CD14-positive monocyte (primary cell): ENCODE measurements around the gene PCDH1. TPM values are rescaled to one million over a fixed set of nuclear protein-coding genes. Genes with fewer than 3 reads are reported as not detected.
A peak's percentile ranks its signal among the peaks of the same experiment; 100 is the strongest.

Experiments
- DNase-seq, 3 donors: peaks; one replicate each; pipeline ENCODE4 v3.0.0-alpha.2; 2011 to 2022
- H2AFZ ChIP-seq: 2 replicates; pipeline ENCODE4 v1.6.0; 2012; ENCODE audit warnings: mild to moderate bottlenecking, low read depth, low read length, inconsistent platforms; ENCODE audit not compliant: insufficient read depth, poor library complexity, severe bottlenecking
- H3K27ac ChIP-seq, 2 donors: 1 replicate in 1 of 2; 2 replicates in 1 of 2; pipeline ENCODE4 v1.5.1; 2012 to 2013; ENCODE audit warnings: low read length in 2 of 2, control low read depth in 1 of 2, inconsistent platforms in 1 of 2, low read depth in 1 of 2, mild to moderate bottlenecking in 1 of 2
- H3K27me3 ChIP-seq, 2 donors: one replicate each; pipeline versions ENCODE4 v1.6.0 to v1.6.1; 2011 to 2013; ENCODE audit warnings: low read length in 2 of 2; ENCODE audit not compliant: control insufficient read depth in 2 of 2, insufficient read depth in 2 of 2
- H3K36me3 ChIP-seq, 2 donors: replicated peaks in 1 of 2; 1 replicate in 1 of 2; 2 replicates in 1 of 2; pipeline versions ENCODE4 v1.5.1 to v1.6.1; 2012 to 2013; ENCODE audit warnings: low read length in 2 of 2, control low read depth in 1 of 2, inconsistent platforms in 1 of 2, mild to moderate bottlenecking in 1 of 2; ENCODE audit not compliant: insufficient read depth in 2 of 2, control insufficient read depth in 1 of 2
- H3K4me1 ChIP-seq, 2 donors: 1 replicate in 1 of 2; 2 replicates in 1 of 2; pipeline versions ENCODE4 v1.5.1 to v1.6.1; 2012 to 2013; ENCODE audit warnings: low read length in 2 of 2, control low read depth in 1 of 2, inconsistent platforms in 1 of 2, mild to moderate bottlenecking in 1 of 2, moderate library complexity in 1 of 2; ENCODE audit not compliant: insufficient read depth in 2 of 2, control insufficient read depth in 1 of 2
- H3K4me2 ChIP-seq: replicated peaks from 2 replicates; pipeline ENCODE3; 2012; ENCODE audit warnings: low read length, moderate library complexity, mild to moderate bottlenecking; ENCODE audit not compliant: poor library complexity, severe bottlenecking; ENCODE audit errors: extremely low read depth
- H3K4me3 ChIP-seq, 3 experiments: fragments of 200-600 bp in 1 of 3; sonication (generic) in 1 of 3; replicated peaks in 1 of 3; 1 replicate in 2 of 3; 2 replicates in 1 of 3; pipeline ENCODE4 v1.5.1; 2011 to 2013; ENCODE audit warnings: low read length in 3 of 3, mild to moderate bottlenecking in 3 of 3, control low read depth in 2 of 3, low read depth in 2 of 3, inconsistent platforms in 1 of 3, moderate library complexity in 1 of 3
- H3K79me2 ChIP-seq: 2 replicates; pipeline ENCODE4 v1.6.0; 2012; ENCODE audit warnings: mild to moderate bottlenecking, control low read depth, inconsistent platforms, low read length, moderate library complexity; ENCODE audit not compliant: insufficient read depth
- H3K9ac ChIP-seq: 2 replicates; pipeline ENCODE4 v1.6.0; 2017; ENCODE audit warnings: low read length, mild to moderate bottlenecking; ENCODE audit not compliant: insufficient read depth, poor library complexity, severe bottlenecking
- H3K9me3 ChIP-seq, 2 donors: replicated peaks in 1 of 2; 1 replicate in 1 of 2; 2 replicates in 1 of 2; pipeline versions ENCODE4 v1.5.1 to v1.6.1; 2012 to 2013; ENCODE audit warnings: low read length in 2 of 2, control low read depth in 1 of 2; ENCODE audit not compliant: control insufficient read depth in 1 of 2, insufficient read depth in 1 of 2
- H4K20me1 ChIP-seq: 2 replicates; pipeline ENCODE4 v1.6.0; 2012; ENCODE audit warnings: mild to moderate bottlenecking, low read length, control low read depth, moderate library complexity; ENCODE audit not compliant: insufficient read depth
- H3K27ac Mint-ChIP-seq, 7 donors: one replicate each; pipeline ENCODE4 v1.8.0; 2020; ENCODE audit warnings: mild to moderate bottlenecking in 7 of 7, mixed read lengths in 7 of 7, moderate library complexity in 6 of 7, inconsistent platforms in 2 of 7
- H3K27me3 Mint-ChIP-seq, 3 donors: one replicate each; pipeline ENCODE4 v1.8.0; 2021 to 2022; ENCODE audit warnings: low read depth in 3 of 3, mild to moderate bottlenecking in 3 of 3, mixed read lengths in 3 of 3, moderate library complexity in 3 of 3, inconsistent platforms in 1 of 3
- H3K36me3 Mint-ChIP-seq, 2 donors: one replicate each; pipeline ENCODE4 v1.8.0; 2020; ENCODE audit warnings: mixed read lengths in 2 of 2, inconsistent platforms in 1 of 2, mild to moderate bottlenecking in 1 of 2
- H3K4me1 Mint-ChIP-seq: one replicate; pipeline ENCODE4 v1.8.0; 2020; ENCODE audit warnings: mild to moderate bottlenecking, mixed read lengths
- H3K4me3 Mint-ChIP-seq, 2 donors: one replicate each; pipeline ENCODE4 v1.8.0; 2020; ENCODE audit warnings: mild to moderate bottlenecking in 2 of 2, mixed read lengths in 2 of 2, moderate library complexity in 1 of 2
- H3K9me3 Mint-ChIP-seq, 7 donors: one replicate each; pipeline ENCODE4 v1.8.0; 2020 to 2022; ENCODE audit warnings: mixed read lengths in 7 of 7, mild to moderate bottlenecking in 6 of 7, moderate library complexity in 6 of 7, inconsistent platforms in 2 of 7
- CTCF ChIP-seq: fragments of 200-600 bp; IDR thresholded peaks from one replicate; pipeline ENCODE4 v1.8.0; 2022; ENCODE audit warnings: antibody characterized with exemption, mild to moderate bottlenecking
- WGBS: methylation state at CpG from one replicate; pipeline ENCODE4 v1.1.5; 2013; ENCODE audit warnings: missing lambda C conversion rate; ENCODE audit not compliant: insufficient coverage; 5-methylcytosine and 5-hydroxymethylcytosine counted together
- intact Hi-C, 2 donors: fragments of 100-400 bp; cut with micrococcal nuclease; formaldehyde crosslinking; loops; one replicate each; pipeline versions ENCODE4 v1.15.0 to v1.15.1; 2023
- polyA plus RNA-seq, 3 donors: library from polyadenylated mRNA; depleted of rRNA in 1 of 3; unstranded in 2 of 3; stranded (reverse) in 1 of 3; fragments of 300-500 nt in 2 of 3; fragments of >200 nt in 1 of 3; fragmentation: Illumina TruSeq in 2 of 3; gene quantifications; 1 replicate in 2 of 3; 2 replicates in 1 of 3; pipeline ENCODE4 v1.2.3, GENCODE V29; 2012 to 2021

Gene PCDH1
- polyA plus RNA-seq, 3 donors: not detected

DNA sequence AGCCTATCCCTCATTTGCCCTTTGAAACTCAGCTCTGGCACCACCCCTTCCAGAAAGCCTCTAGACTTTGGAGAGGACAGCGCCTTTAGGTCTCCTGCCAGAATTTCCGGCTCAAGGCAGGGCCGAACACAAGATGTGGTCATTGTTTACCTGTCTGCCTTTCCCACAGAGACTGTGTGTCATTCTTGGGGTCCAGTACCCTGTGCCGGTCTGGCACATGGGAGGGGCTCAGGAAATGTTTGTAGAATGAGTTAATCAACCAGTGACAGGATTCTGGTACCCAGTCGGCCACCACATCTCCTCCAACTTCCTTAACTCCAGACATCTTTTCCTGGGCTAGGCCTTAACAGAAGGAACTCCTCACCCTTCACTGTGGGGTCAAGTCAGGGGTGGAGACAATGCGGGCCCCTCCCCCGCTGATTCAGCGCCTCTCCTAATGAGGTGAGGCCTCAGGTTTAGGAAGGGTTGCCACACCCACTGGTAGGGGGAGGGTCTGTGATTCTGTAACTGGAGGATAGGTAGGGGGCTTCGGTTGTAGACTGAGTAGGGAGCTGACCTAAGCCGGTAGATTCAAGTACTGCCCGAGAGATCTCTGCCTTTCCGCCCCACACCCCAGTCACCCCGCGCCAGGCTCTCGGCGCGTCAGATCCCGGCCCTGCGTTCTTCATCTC lies 29.3 kb downstream of the PCDH1 start:
- Histone ChIP-seq H2AFZ (peak overlapping the region; percentile 98), H3K4me3 (peak overlapping the region; percentile 72 to 86 (median 80)), H3K4me1 (peaks cover 10 to 13% of the 10 kb centered on the region in 2 donors), H3K4me2 (peak overlapping the region; percentile 92), H3K9ac (peak overlapping the region; percentile 75), H3K79me2 (no peaks in the 10 kb centered on the region), H3K36me3 (no peaks in the 10 kb centered on the region), H3K27ac (peak overlapping the region in 1 of 2 donors; percentile 78), H3K27me3 (peaks cover 6 to 17% of the 10 kb centered on the region in 2 donors), H3K9me3 (no peaks in the 10 kb centered on the region), H4K20me1 (no peaks in the 10 kb centered on the region)
- peaks cover 15 to 43% (median 28%) of the 10 kb centered on the region in 3 donors for H3K27me3 Mint-ChIP-seq
- peak overlapping the region in 3 of 7 donors; percentile 10 to 35 (median 16) for H3K27ac Mint-ChIP-seq
- peak overlapping the region; percentile 88 to 91 for H3K4me3 Mint-ChIP-seq
- H3K4me1 Mint-ChIP-seq: peaks cover 21% of the 10 kb centered on the region
- H3K36me3 Mint-ChIP-seq: peaks cover 0 to 2% of the 10 kb centered on the region in 2 donors
- no peak for DNase-seq
- intact Hi-C loops: no loop called here
- TF ChIP-seq CTCF: no peak
- H3K9me3 Mint-ChIP-seq: peaks cover 0 to 1% (median 0%) of the 10 kb centered on the region in 7 donors
- WGBS: 10% methylated on average over 12 of the region's 19 CpGs

- no peak overlapping the region for H3K9ac ChIP-seq
- TF ChIP-seq CTCF: no peak
- H3K36me3 Mint-ChIP-seq: peaks cover 0 to 2% of the 10 kb centered on the region in 2 donors
These were observed 32.2 kb downstream of the PCDH1 start for GRCh38 chr5:141846031-141846430.

More at GRCh38 chr5:141846031-141846430, 32.2 kb downstream of the PCDH1 start:
- H3K27ac ChIP-seq: no peak overlapping the region
- H3K9me3 ChIP-seq: no peaks in the 10 kb centered on the region
- no peak overlapping the region for H3K4me3 Mint-ChIP-seq
- peaks cover 6 to 14% of the 10 kb centered on the region in 2 donors for H3K27me3 ChIP-seq
- peaks cover 0 to 1% (median 0%) of the 10 kb centered on the region in 7 donors for H3K9me3 Mint-ChIP-seq
- no peaks in the 10 kb centered on the region for H3K79me2 ChIP-seq
- intact Hi-C loops: no loop called here
- H4K20me1 ChIP-seq: no peaks in the 10 kb centered on the region
- no peak overlapping the region for H3K27ac Mint-ChIP-seq
- DNase-seq: no peak
- peaks cover 17 to 44% (median 31%) of the 10 kb centered on the region in 3 donors for H3K27me3 Mint-ChIP-seq
- no peak overlapping the region for H3K4me3 ChIP-seq
- H3K4me1 Mint-ChIP-seq: peaks cover 21% of the 10 kb centered on the region
- no peak overlapping the region for H2AFZ ChIP-seq
- H3K4me1 ChIP-seq: peaks cover 10 to 13% of the 10 kb centered on the region in 2 donors
- H3K4me2 ChIP-seq: no peak overlapping the region
- no peaks in the 10 kb centered on the region for H3K36me3 ChIP-seq
- WGBS: 83% methylated on average over 5 of the region's 10 CpGs
